ENCODE data around the gene DALRD3. TPM values are rescaled to one million over a fixed set of nuclear protein-coding genes. Genes with fewer than 3 reads are reported as not detected.
A peak's percentile ranks its signal among the peaks of the same experiment; 100 is the strongest.

Gene DALRD3
- total RNA-seq = 10 to 100 TPM; 12.4 to 31.5 (median 20.1) TPM

- H3K9me3 ChIP-seq = no peaks in the 10 kb centered on the region
- 0% methylated on average over 23 of the region's 85 CpGs for WGBS
- no peak for DNase-seq (ENCODE audit: extremely low spot score)
- H3K4me3 ChIP-seq = peak within 1 kb of the TSS; percentile 70 to 95 (median 82)
- H3K27me3 ChIP-seq = no peaks in the 10 kb centered on the region
- intact Hi-C loops (cut with DNase I) = no loop called here
- H3K36me3 ChIP-seq = peaks cover 17 to 40% (median 37%) of the 10 kb centered on the region in 4 donors
- peak within 1 kb of the TSS; percentile 79 to 100 (median 91) for H3K27ac ChIP-seq (replicated peaks in 1 of 4)
- peak; percentile 62 to 76 for TF ChIP-seq POLR2AphosphoS5 (IDR thresholded peaks at IDR 0.05)
- TF ChIP-seq EP300 (IDR thresholded peaks at IDR 0.05) = no peak
- TF ChIP-seq POLR2A (IDR thresholded peaks at IDR 0.05; ENCODE audit: low read depth) = peak; percentile 22
- H3K4me1 ChIP-seq = peaks cover 37 to 53% (median 46%) of the 10 kb centered on the region in 4 donors
These were observed at the start of gene DALRD3 for GRCh38 chr3:49017971-49018706. Gene DALRD3 (minus strand): TSS chr3:49018580. CDS start chr3:49018564, 16 bp downstream.

GRCh38 chr3:49058011-49058410 is 39.6 kb upstream of the DALRD3 start:
- DNase-seq (ENCODE audit: extremely low spot score) = no peak
- 92% methylated on average over 7 of the region's 7 CpGs for WGBS
- TF ChIP-seq CTCF (IDR thresholded peaks at IDR 0.05) (no peak), POLR2AphosphoS5 (IDR thresholded peaks at IDR 0.05) (no peak), EP300 (IDR thresholded peaks at IDR 0.05) (no peak), POLR2A (IDR thresholded peaks at IDR 0.05; ENCODE audit: low read depth) (no peak)

GRCh38 chr3:49057268-49057667 is 38.9 kb upstream of the DALRD3 start:
- H3K9me3 ChIP-seq = no peaks in the 10 kb centered on the region
- TF ChIP-seq EP300 (IDR thresholded peaks at IDR 0.05) (no peak), POLR2AphosphoS5 (IDR thresholded peaks at IDR 0.05) (no peak), POLR2A (IDR thresholded peaks at IDR 0.05; ENCODE audit: low read depth) (no peak), CTCF (IDR thresholded peaks at IDR 0.05) (no peak)
- WGBS = 94% methylated on average over 8 of the region's 10 CpGs
- DNase-seq (ENCODE audit: extremely low spot score) = no peak
- H3K36me3 ChIP-seq = peaks cover 26 to 98% (median 77%) of the 10 kb centered on the region in 4 donors
- H3K27ac ChIP-seq (replicated peaks in 1 of 4) = no peak overlapping the region
- no peak overlapping the region for H3K4me3 ChIP-seq
- no peaks in the 10 kb centered on the region for H3K27me3 ChIP-seq
- H3K4me1 ChIP-seq = peaks cover 0 to 9% (median 7%) of the 10 kb centered on the region in 4 donors
- intact Hi-C loops (cut with DNase I) = no loop called here

More at GRCh38 chr3:49058011-49058410, 39.6 kb upstream of the DALRD3 start:
- H3K4me3 ChIP-seq = no peak overlapping the region
- intact Hi-C loops (cut with DNase I) = no loop called here
- peaks cover 26 to 98% (median 77%) of the 10 kb centered on the region in 4 donors for H3K36me3 ChIP-seq
- peaks cover 0 to 9% (median 7%) of the 10 kb centered on the region in 4 donors for H3K4me1 ChIP-seq
- no peaks in the 10 kb centered on the region for H3K9me3 ChIP-seq
- H3K27me3 ChIP-seq = no peaks in the 10 kb centered on the region
- no peak overlapping the region for H3K27ac ChIP-seq (replicated peaks in 1 of 4)

- peaks cover 0 to 9% (median 7%) of the 10 kb centered on the region in 4 donors for H3K4me1 ChIP-seq
- 97% methylated on average over 2 of the region's 2 CpGs for WGBS
- no peaks in the 10 kb centered on the region for H3K27me3 ChIP-seq
- H3K27ac ChIP-seq (replicated peaks in 1 of 4) = no peak overlapping the region
- peaks cover 26 to 84% (median 68%) of the 10 kb centered on the region in 4 donors for H3K36me3 ChIP-seq
- no peak for DNase-seq (ENCODE audit: extremely low spot score)
- no peaks in the 10 kb centered on the region for H3K9me3 ChIP-seq
- no peak overlapping the region for H3K4me3 ChIP-seq
- TF ChIP-seq POLR2A (IDR thresholded peaks at IDR 0.05; ENCODE audit: low read depth) = no peak
- no peak for TF ChIP-seq POLR2AphosphoS5 (IDR thresholded peaks at IDR 0.05)
- no peak for TF ChIP-seq EP300 (IDR thresholded peaks at IDR 0.05)
- no peak for TF ChIP-seq CTCF (IDR thresholded peaks at IDR 0.05)
- intact Hi-C loops (cut with DNase I) = no loop called here
These were observed 36.0 kb upstream of the DALRD3 start for GRCh38 chr3:49054344-49054862.

GRCh38 chr3:49053543-49053942 is 35.2 kb upstream of the DALRD3 start:
- H3K27me3 ChIP-seq = no peaks in the 10 kb centered on the region
- H3K4me3 ChIP-seq = no peak overlapping the region
- 85% methylated on average over 1 of the region's 1 CpG for WGBS
- H3K4me1 ChIP-seq = peaks cover 0 to 9% (median 7%) of the 10 kb centered on the region in 4 donors
- no peaks in the 10 kb centered on the region for H3K9me3 ChIP-seq
- intact Hi-C loops (cut with DNase I) = no loop called here
- no peak for DNase-seq (ENCODE audit: extremely low spot score)
- peaks cover 26 to 81% (median 69%) of the 10 kb centered on the region in 4 donors for H3K36me3 ChIP-seq
- no peak overlapping the region for H3K27ac ChIP-seq (replicated peaks in 1 of 4)
- TF ChIP-seq EP300 (IDR thresholded peaks at IDR 0.05) (no peak), CTCF (IDR thresholded peaks at IDR 0.05) (no peak), POLR2AphosphoS5 (IDR thresholded peaks at IDR 0.05) (no peak)

Data from esophagus muscularis mucosa (tissue), 4 donors.